ENCODE measurements around the gene NOL3.

The NOL3 gene

GRCh38 chr16:67170949-67171649 lies 761 bp downstream of the NOL3 start:
- no peak for DNase-seq (ENCODE audit: low spot score)

DNA sequence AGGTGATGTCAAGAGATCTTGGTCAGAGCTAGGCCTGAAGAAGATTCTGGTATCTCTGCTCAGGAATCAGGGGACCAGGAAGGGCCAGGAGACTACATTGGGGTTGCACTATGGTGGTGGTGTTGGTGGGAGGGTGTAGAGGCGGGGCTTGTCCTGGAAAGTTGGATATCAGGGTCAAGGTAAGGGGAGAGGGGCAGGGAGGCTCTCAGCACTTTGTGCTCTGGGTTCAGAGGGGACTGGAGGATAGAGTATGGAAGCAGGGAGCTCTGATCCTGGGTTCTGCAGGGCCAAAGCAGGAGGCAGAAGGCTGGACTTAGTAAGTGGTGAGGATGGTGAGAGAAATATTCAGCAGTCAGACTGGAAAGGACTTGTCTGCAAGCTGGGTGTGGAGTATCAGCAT lies 3.0 kb downstream of the NOL3 start:
- no peak for DNase-seq (ENCODE audit: low spot score)

DNA sequence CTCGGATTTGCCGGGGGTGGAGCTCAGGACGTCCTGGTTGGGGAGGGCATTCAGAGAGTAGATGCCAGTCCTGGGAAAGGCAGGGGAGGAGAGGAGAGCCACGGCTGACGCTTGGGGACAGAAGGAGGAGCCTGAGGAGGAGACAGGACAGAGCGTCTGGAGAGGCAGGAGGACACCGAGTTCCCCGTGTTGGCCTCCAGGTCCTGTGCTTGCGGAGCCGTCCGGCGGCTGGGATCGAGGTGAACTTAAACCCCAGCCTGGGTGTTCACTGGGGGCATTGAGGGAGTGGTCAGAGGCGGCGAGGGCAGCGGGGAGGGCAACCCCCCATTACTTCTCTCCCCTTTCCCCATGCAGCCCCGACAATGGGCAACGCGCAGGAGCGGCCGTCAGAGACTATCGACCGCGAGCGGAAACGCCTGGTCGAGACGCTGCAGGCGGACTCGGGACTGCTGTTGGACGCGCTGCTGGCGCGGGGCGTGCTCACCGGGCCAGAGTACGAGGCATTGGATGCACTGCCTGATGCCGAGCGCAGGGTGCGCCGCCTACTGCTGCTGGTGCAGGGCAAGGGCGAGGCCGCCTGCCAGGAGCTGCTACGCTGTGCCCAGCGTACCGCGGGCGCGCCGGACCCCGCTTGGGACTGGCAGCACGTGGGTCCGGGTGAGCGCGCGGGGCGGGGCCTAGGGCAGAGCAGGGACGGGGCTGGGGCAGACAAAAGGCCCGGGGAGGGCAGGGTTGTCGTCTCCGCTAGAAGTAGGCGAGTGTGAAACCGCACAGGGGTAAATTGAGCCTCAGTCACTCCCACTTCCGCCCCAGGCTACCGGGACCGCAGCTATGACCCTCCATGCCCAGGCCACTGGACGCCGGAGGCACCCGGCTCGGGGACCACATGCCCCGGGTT lies 3.7 kb downstream of the NOL3 start:
- DNase-seq (ENCODE audit: low spot score), result peak; percentile 55

DNA sequence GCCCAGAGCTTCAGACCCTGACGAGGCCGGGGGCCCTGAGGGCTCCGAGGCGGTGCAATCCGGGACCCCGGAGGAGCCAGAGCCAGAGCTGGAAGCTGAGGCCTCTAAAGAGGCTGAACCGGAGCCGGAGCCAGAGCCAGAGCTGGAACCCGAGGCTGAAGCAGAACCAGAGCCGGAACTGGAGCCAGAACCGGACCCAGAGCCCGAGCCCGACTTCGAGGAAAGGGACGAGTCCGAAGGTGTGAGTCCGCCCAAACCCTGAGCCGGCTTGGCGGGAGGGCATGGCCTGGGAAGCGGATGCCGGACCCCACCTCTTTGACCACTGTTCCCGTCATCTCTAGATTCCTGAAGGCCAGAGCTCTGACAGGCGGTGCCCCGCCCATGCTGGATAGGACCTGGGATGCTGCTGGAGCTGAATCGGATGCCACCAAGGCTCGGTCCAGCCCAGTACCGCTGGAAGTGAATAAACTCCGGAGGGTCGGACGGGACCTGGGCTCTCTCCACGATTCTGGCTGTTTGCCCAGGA lies 4.4 kb downstream of the NOL3 start:
- no peak for DNase-seq (ENCODE audit: low spot score)

DNA sequence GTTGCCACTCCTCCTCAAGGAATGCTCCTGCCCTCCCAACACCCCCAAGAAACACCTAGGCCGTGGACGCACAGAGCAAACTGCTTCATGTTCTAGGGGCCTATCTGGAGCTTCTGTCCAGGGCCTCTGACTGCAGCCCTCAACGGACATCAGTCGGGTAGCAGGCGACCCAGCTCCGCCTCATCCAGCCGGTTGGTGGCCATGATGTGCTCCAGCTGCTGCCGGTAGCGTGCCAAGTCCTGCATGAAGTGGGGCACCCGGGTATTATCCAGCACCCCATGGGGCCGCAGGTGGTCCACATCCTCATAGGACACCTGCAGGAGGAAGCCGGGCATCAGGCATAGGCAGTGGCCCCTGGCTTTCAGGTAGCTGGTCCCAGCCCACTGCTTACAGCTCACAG lies 6.3 kb downstream of the NOL3 start:
- DNase-seq (ENCODE audit: low spot score), result no peak

DNA sequence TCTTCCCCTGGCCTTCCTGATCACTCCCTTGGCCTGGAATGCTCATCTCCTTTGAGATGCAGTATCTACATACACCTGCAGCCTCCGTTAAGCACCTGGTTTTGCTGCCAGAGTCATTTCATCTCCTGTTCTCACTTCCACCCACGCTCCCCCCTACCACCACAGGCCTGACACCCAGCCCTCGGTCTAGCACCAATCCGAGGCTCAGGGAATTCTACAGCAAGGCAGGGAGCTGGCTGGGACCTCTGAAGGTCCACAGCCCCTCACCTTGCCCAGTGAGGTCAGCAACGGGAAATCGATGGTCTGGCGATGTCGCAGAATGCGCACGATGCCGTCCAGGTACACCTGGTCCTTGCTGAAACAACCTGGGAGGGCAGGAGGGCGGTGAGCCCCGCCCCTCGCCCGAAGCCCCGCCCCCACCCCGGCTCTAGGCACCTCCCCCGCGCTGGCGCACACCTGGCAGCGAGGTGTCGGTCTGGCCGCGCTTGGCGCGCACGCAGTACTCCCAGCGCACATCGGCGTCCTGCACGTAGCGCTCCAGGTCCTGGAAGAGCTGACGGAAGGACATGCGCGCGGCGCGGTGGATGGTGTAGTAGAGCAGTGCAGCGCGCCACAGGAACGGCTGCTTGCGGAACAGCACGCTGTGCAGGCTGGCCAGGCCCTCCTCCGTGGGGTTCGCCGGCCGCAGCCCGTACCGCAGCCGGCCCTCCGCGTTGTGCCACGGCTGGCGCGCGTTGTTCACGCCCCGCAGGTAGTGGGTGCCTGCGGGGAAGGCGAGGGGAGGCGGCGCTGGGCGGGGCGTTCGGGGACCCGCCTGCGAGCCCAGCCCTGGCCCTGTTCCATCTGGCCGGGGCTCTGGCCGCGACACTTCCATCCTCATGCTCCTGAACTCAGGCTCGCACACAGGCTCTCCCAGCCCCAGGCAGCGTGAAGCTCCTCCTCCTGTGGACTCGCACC lies 7.7 kb downstream of the NOL3 start:
- no peak for DNase-seq (ENCODE audit: low spot score)

DNA sequence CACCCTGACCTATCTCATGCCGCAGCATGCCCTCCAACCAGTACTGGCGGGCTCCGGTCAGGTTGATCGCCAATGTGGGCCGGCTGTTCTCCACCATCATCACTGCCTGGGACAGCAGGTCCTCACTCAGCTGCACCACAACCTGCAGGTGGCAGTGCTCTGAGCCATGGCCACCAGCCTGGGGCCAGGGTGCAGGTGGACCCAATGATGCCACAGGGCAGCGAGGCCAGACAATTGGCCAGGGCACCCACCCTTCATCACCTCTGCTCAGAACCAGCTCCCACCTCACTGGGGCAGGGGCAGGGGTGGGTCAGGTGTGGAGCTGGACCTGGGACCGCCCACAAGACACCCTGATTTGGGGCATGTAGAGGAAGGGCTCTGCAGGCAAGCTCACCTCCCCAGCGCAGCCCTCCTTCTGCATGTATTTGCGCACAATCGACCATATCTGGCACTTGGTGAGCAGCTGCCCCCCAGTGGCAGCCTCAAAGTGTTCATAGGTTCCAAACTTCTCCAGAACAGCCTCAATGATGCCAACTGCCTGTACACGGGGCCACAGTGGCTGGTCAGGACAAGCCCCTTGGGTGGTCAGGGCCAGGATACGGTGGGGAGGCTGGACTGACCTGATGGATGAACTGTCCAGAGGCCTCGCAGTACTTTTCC lies 9.2 kb downstream of the NOL3 start:
- no peak for DNase-seq (ENCODE audit: low spot score)

DNA sequence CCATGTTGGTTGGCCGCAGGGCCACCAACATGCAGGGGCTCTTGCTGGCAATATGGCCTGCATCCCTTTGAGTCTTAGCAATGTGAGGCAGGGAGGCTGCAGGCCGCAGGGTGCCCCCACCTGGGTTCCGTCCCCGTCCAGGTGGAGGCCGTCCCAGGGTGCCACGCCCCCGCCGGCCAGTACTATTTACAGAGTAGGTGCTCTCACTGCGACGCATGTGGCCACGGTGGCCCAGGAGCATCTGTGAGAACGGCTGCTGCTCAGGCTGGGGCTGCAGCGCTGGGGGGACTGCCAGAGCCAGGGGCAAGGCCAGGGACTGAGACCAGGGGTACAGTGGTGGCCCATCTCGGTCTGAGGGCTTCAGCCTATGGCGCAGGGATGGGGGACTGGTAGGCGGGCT lies 9.8 kb downstream of the NOL3 start:
- DNase-seq (ENCODE audit: low spot score), result no peak

DNA sequence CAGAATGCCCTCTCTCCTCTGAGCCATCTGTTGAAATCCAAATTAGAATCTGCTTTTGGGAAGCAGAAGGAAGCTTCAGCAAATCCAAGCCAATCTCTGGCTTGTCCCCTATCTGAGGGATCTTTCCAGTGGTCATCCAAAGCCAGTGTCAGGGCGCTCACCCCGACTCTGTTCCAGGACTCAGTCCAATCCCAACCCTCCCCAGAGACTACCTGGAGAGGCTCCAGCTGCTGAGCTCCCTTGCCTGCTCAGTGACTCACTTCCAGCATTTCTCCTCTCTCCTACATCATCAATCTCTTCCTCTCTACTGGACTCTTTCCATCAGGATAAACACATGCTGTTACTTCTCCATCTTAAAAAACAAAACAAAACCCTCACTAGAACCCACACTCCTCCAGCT lies 11.0 kb downstream of the NOL3 start:
- DNase-seq (ENCODE audit: low spot score), result no peak

DNA sequence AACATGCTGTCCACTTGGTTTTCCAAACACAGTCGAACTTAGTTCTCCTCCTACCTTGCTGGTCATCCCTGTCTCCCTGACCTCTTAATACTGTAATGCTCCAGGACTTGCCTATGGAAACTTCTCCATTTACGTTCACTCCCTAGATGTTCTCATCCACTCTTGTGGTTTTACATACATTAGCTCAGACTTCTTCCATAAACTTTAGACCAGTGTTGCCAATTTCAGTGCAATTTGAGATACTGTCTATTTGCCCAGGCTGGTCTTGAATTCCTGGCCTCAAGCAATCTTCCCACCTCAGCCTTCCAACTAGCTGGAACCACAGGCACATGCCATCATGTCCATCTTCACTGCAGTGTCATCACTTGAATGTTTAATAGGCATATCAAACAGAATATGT lies 11.9 kb downstream of the NOL3 start:
- no peak for DNase-seq (ENCODE audit: low spot score)

DNA sequence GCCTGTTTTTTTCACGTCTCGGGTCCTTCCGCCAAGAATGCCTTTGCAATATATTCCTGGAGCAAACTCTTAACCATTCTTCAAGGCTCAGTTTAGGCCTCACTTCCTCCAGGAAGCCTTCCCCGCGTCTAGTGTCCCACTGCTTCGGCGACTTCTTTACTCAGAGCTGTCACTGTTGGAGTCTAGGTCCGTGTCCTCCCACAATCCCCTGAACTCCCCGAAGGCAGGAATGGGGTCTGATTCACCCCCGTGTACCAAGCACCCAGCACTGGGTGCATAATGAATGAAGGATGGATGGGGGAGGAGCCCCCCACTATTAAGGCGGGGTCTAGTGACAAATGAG lies 12.9 kb downstream of the NOL3 start:
- no peak for DNase-seq (ENCODE audit: low spot score)

GRCh38 chr16:67183627-67184452 lies 13.5 kb downstream of the NOL3 start, which contains the start of gene MATCAP1:
MATCAP1 (minus strand) TSS chr16:67183963; CDS start chr16:67180610, 3,353 bp downstream.
- DNase-seq (ENCODE audit: low spot score), result peak; percentile 90

DNA sequence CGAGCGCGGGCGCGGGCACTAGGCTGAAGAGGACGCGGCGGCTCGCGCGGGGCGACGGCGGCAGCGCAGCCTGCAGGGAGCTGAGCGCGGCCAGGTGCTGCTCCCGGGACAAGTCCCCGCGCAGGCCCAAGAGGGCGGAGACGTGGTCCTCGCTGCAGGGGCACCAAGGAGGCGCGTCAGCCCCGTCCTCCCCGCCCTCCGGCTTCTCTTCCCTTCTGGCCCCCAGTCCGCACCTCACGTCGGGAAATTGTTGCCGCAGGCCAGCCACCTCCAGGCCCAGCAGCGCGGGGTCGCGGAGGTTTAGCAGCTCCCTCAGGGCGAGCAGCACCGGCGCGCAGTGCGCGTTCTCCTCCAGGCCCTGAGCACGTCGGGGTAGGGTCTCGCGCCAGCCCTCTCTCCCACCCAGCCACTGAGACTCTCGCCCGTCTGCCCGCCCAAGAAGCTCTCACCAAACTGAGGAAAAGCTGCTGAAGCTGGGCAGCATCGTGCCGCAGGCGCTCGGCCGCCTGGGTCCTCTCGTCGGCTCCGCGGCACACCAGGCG lies 14.2 kb downstream of the NOL3 start:
- peak; percentile 31 for DNase-seq (ENCODE audit: low spot score)

- DNase-seq (ENCODE audit: low spot score), result peak; percentile 80
Measured at GRCh38 chr16:67184995-67185650, 14.8 kb downstream of the NOL3 start.

DNA sequence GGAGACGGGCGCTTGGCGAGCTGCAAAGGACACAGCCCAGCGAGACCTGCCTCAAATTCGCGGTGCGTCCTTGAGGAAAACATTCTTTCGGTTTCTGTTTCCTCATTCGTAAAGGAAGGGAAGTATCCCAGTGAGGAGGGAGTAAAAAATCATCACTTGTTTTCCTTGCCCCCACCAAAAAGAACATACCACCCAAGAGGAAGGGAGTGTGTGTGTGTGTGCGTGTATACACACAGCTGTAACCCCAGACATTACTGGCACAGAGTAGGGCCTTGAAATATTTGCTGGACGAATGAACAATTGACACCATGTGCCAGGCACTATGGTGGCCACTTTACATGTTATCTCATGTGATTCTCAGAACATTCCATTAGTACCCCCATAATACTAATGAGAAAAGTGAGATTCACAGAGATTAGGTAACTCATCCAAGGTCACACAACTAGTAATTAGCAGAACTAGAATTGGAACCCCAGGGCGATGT lies 15.4 kb downstream of the NOL3 start:
- no peak for DNase-seq (ENCODE audit: low spot score)

DNA sequence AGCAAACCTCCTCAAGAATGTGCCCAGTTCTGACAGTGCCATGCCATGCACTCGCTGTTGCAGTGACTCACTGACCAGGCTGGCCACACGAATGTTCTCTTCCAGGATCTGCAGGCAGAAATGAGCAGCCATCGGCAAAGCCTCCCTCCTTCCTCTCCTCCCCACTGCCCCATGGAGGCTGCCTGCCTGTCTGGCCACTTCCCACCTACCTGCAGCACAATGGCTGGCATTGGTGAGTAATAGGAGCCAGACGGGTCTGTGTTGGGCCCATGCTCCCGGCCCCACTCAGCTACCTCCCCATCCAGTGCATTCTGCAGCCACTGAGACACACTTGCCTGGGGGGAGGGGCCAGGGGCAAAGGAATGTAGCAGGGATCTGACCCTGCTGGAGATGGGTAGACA lies 16.2 kb downstream of the NOL3 start:
- DNase-seq (ENCODE audit: low spot score), result no peak

DNA sequence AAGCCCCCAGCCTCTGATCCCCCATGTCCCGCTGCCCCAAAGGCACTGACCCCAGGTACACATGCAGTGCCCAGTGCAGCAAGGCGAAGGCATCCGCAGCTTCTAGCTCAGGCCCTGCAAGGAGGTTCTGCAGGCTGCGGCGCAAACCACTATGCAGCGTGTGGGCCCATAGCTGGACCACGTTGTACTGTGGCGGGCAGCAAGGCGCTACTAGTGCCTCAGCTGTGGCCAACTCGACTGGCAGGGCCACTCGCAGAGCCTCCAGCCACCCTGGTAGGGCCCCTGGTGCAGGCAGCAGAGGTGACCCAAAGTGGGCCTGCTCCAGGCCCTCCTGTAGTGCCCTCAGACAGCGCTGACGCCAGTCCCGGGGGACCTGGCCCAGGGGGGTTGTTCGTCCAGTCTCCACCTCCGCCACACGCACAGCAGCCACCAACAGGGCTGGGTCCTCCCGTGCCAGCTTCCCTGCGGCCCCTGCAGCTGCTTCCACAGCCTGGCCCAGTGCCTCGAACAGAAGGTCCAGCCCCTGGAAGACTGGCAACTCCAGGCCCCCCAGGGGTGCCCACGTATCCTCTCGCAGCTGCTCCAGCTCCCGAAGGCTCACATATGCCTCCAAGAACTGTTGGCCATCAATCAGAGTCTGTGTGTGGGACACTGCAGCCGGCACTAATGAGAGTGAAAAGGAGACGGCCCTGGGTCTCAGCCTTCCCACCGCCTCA lies 17.0 kb downstream of the NOL3 start:
- DNase-seq (ENCODE audit: low spot score), result no peak

DNA sequence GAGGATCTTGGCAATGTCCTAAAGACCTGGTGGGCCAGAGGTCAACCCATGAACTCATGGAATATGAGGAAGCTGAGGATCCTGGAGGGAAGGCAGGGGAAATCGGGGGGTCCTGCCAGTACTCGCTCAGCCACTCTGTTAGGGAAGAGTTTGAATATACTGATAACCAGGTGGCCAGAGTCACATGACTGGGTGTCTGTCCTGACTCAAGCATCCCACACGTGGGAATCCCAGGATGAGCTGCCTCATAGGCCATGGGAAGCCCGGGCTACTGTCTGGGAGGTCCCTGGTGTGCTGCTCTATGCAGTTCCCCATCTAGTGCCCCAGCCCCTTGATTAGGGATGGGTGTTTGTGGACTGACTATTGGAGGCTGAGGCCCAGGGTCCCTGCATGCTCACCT lies 18.0 kb downstream of the NOL3 start:
- DNase-seq (ENCODE audit: low spot score), result no peak

GRCh38 chr16:67188798-67189197 lies 18.5 kb downstream of the NOL3 start:
- no peak for DNase-seq (ENCODE audit: low spot score)

All from hematopoietic multipotent progenitor cell treated with erythropoietin and hydrocortisone succinate and interleukin-3 and kit ligand, for 17 days (in vitro differentiated cells).